NCI-H2081 treated with DMSO at 0.1 percent for 48 hours (cell line): ENCODE measurements around the gene FFAR1.
"Not testable (repeated sequence)": the region's sequence is repeated elsewhere in the genome, so short reads cannot be mapped to it uniquely, and the experiment has no call there.

Experiments
- DNase-seq: peaks from one replicate; lab custom pipeline; 2025; lab: John Stamatoyannopoulos, UW

The FFAR1 gene

GRCh38 chr19:35362261-35363000 is 14.7 kb downstream of the FFAR1 start:
- DNase-seq: no peak

- no peak for DNase-seq
These were observed 15.4 kb downstream of the FFAR1 start for GRCh38 chr19:35363001-35363590.

GRCh38 chr19:35363711-35364425 is 16.2 kb downstream of the FFAR1 start:
- DNase-seq: no peak

- DNase-seq: no peak
These were observed 17.6 kb downstream of the FFAR1 start for GRCh38 chr19:35365303-35365702.

- no peak for DNase-seq
These were observed 20.7 kb downstream of the FFAR1 start for GRCh38 chr19:35368378-35368777.

GRCh38 chr19:35369522-35369921 is 21.8 kb downstream of the FFAR1 start:
- DNase-seq: no peak

GRCh38 chr19:35370722-35371121 is 23.0 kb downstream of the FFAR1 start, which contains the start of gene GPR42:
GPR42 (plus strand) TSS chr19:35371068; CDS start chr19:35371360, 292 bp downstream.
- no peak for DNase-seq

- DNase-seq: no peak
These were observed 25.8 kb downstream of the FFAR1 start for GRCh38 chr19:35373492-35373891.

- DNase-seq: not testable (repeated sequence)
These were observed 26.3 kb downstream of the FFAR1 start for GRCh38 chr19:35374031-35374430.

- no peak for DNase-seq
These were observed 28.0 kb downstream of the FFAR1 start for GRCh38 chr19:35375505-35376307.

- DNase-seq: no peak
These were observed 30.0 kb downstream of the FFAR1 start for GRCh38 chr19:35377656-35378055.

GRCh38 chr19:35378356-35378755 is 30.7 kb downstream of the FFAR1 start:
- DNase-seq: no peak

- DNase-seq: not testable (repeated sequence)
These were observed 31.8 kb downstream of the FFAR1 start for GRCh38 chr19:35379545-35379944.

- no peak for DNase-seq
These were observed 32.3 kb downstream of the FFAR1 start for GRCh38 chr19:35379992-35380391.

GRCh38 chr19:35380450-35381124 is 32.9 kb downstream of the FFAR1 start:
- no peak for DNase-seq

GRCh38 chr19:35381318-35381717 is 33.6 kb downstream of the FFAR1 start:
- no peak for DNase-seq

GRCh38 chr19:35381926-35382325 is 34.2 kb downstream of the FFAR1 start:
- DNase-seq: no peak

- DNase-seq: no peak
These were observed 35.8 kb downstream of the FFAR1 start for GRCh38 chr19:35383536-35383935.

GRCh38 chr19:35388277-35389054 is 40.8 kb downstream of the FFAR1 start:
- no peak for DNase-seq

- no peak for DNase-seq
These were observed 41.6 kb downstream of the FFAR1 start for GRCh38 chr19:35389192-35389861.
